Measurements from ENCODE around the gene MASTL. TPM values are rescaled to one million over a fixed set of nuclear protein-coding genes. Genes with fewer than 3 reads are reported as not detected.

Gene MASTL
- total RNA-seq, 4 donors from 2014 or later = 0.59 to 17.9 (median 7.5) TPM

GRCh38 chr10:27230022-27230421 is 74.9 kb downstream of the MASTL start:
- no peak for TF ChIP-seq CTCF (IDR thresholded peaks at IDR 0.05)
- H3K36me3 ChIP-seq = no peaks in the 10 kb centered on the region
- H3K9me3 ChIP-seq = no peaks in the 10 kb centered on the region
- H3K4me3 ChIP-seq = no peak overlapping the region
- no peak overlapping the region for H3K27ac ChIP-seq
- no peak for DNase-seq
- H3K27me3 ChIP-seq = no peaks in the 10 kb centered on the region
- no peaks in the 10 kb centered on the region for H3K4me1 ChIP-seq
- intact Hi-C loops (cut with DNase I; ENCODE audit: low total_unique reads) = no loop called here

GRCh38 chr10:27235706-27236105 is 80.6 kb downstream of the MASTL start:
- no peaks in the 10 kb centered on the region for H3K4me1 ChIP-seq
- no peaks in the 10 kb centered on the region for H3K36me3 ChIP-seq
- H3K4me3 ChIP-seq = no peak overlapping the region
- H3K27ac ChIP-seq = no peak overlapping the region
- intact Hi-C loops (cut with DNase I; ENCODE audit: low total_unique reads) = no loop called here
- no peaks in the 10 kb centered on the region for H3K27me3 ChIP-seq
- no peak for DNase-seq
- no peak for TF ChIP-seq POLR2A (IDR thresholded peaks at IDR 0.05)
- TF ChIP-seq CTCF (IDR thresholded peaks at IDR 0.05) = no peak
- H3K9me3 ChIP-seq = no peaks in the 10 kb centered on the region

Small RNAs within 50 kb of the gene (small RNA-seq; reads per million reads assigned to genes)
- gene RNU2-24P (not detected), gene RNU7-12P (not detected)

Other genes starting within 250 kb of the MASTL start
- 10 to 100 TPM in 2 of 4 donors, 1 to 10 TPM in 2; 1.2 to 26.1 (median 10.4) TPM for gene ANKRD26, start 54.9 kb upstream of the MASTL start, total RNA-seq
- 100 to 1,000 TPM in 2 of 4 donors, 10 to 100 TPM in 2; 28.2 to 126 (median 108) TPM for gene YME1L1, start 968 bp upstream of the MASTL start, total RNA-seq
- 10 to 100 TPM; 12.8 to 27.0 (median 17.6) TPM for gene ACBD5, start 85.4 kb downstream of the MASTL start, total RNA-seq